K562 (cell line): ENCODE data around the gene LYST. TPM values are rescaled to one million over a fixed set of nuclear protein-coding genes. Genes with fewer than 3 reads are reported as not detected.

Experiments used
- ATAC-seq: fragments of 200-7000 bp; cut with Tn5 transposase; 3 replicates; pipeline ENCODE4 v1.9.1; 2020; ENCODE audit warnings: moderate library complexity
- BruUV-seq: library from RNA; stranded (reverse); fragments of 400-500 nt; replicated peaks from 2 replicates; lab custom pipeline; 2021; lab: Mats Ljungman, UMichigan
- CTCF ChIA-PET: fragments of 300-600 bp; formaldehyde crosslinking; extraction: SDS; loops from one replicate; lab custom pipeline; 2021; ENCODE audit warnings: low intra/inter-chr PET ratio; lab: Yijun Ruan, JAX
- POLR2A ChIA-PET: fragments of 300-600, 350-650 bp; sonication (Branson Sonifier 250); formaldehyde crosslinking; extraction: SDS; loops from one replicate; lab custom pipeline; 2021; ENCODE audit warnings: antibody characterized with exemption, inconsistent platforms; lab: Yijun Ruan, JAX
- DNase-seq, 4 experiments: peaks; one replicate each; pipeline versions ENCODE4 v3.0.0 to v3.0.0-alpha.2; 2011 to 2018; ENCODE audit warnings: low spot score in 3 of 4, mixed read lengths in 3 of 4; ENCODE audit errors: extremely low read depth in 1 of 4
- FAIRE-seq: peaks from 2 replicates; lab custom pipeline; 2011; peaks lifted over from hg19 to GRCh38; lab: Jason Lieb, UNC
- H2AFZ ChIP-seq: 2 replicates; pipeline ENCODE4 v1.6.0; 2011; ENCODE audit warnings: low read depth, low read length, control low read depth, inconsistent platforms
- H3K27ac ChIP-seq: fragments of 200-600 bp; 3 replicates; pipeline ENCODE4 v1.8.0; 2011; ENCODE audit warnings: low read depth, mild to moderate bottlenecking, control low read depth, inconsistent platforms, low read length, moderate library complexity, mixed read lengths; ENCODE audit errors: extremely low read depth
- H3K27me3 ChIP-seq, 2 experiments: fragments of 300-600 bp in 1 of 2; 2 replicates in 1 of 2; 3 replicates in 1 of 2; pipeline versions ENCODE4 v1.6.0 to v1.8.0; 2011; ENCODE audit warnings: inconsistent platforms in 2 of 2, low read length in 2 of 2, mild to moderate bottlenecking in 1 of 2, mixed read lengths in 1 of 2, moderate library complexity in 1 of 2; ENCODE audit not compliant: control insufficient read depth in 2 of 2, insufficient read depth in 2 of 2
- H3K36me3 ChIP-seq: fragments of 300-600 bp; 3 replicates; pipeline ENCODE4 v1.8.0; 2011; ENCODE audit warnings: mild to moderate bottlenecking, low read length, inconsistent platforms; ENCODE audit not compliant: control insufficient read depth, insufficient read depth
- H3K4me1 ChIP-seq, 2 experiments: fragments of 200-600 bp in 1 of 2; replicated peaks in 1 of 2; 2 replicates in 1 of 2; 3 replicates in 1 of 2; pipeline versions ENCODE4 v1.5.1 to v1.8.0; 2011; ENCODE audit warnings: inconsistent platforms in 2 of 2, low read length in 2 of 2, mild to moderate bottlenecking in 1 of 2, mixed read lengths in 1 of 2, moderate library complexity in 1 of 2; ENCODE audit not compliant: control insufficient read depth in 2 of 2, insufficient read depth in 2 of 2
- H3K4me2 ChIP-seq: 2 replicates; pipeline ENCODE4 v1.6.1; 2011; ENCODE audit warnings: low read length, control low read depth, inconsistent platforms, mixed read lengths; ENCODE audit not compliant: insufficient read depth
- H3K4me3 ChIP-seq: fragments of 200-600 bp; sonication (generic), shearing (Covaris generic); 2 replicates; pipeline ENCODE4 v1.5.1; 2016; ENCODE audit warnings: control low read depth, inconsistent platforms
- H3K79me2 ChIP-seq: fragments of 200-600 bp; 3 replicates; pipeline ENCODE4 v1.8.0; 2011; ENCODE audit warnings: low read length, inconsistent platforms; ENCODE audit not compliant: control insufficient read depth, insufficient read depth
- H3K9ac ChIP-seq, 2 experiments: 2 replicates each; pipeline versions ENCODE4 v1.6.0 to v1.6.1; 2011; ENCODE audit warnings: low read depth in 2 of 2, low read length in 2 of 2, control low read depth in 1 of 2, inconsistent platforms in 1 of 2, mild to moderate bottlenecking in 1 of 2, mixed read lengths in 1 of 2; ENCODE audit not compliant: insufficient read depth in 1 of 2
- H3K9me1 ChIP-seq: one replicate; pipeline ENCODE4 v1.6.0; 2011; ENCODE audit warnings: inconsistent platforms, mild to moderate bottlenecking, low read length, moderate library complexity; ENCODE audit not compliant: control insufficient read depth, insufficient read depth
- H3K9me3 ChIP-seq: replicated peaks from 2 replicates; pipeline ENCODE4 v1.5.1; 2011; ENCODE audit warnings: low read depth, low read length, inconsistent platforms; ENCODE audit not compliant: control insufficient read depth, insufficient read depth
- H4K20me1 ChIP-seq: replicated peaks from 2 replicates; pipeline ENCODE4 v1.6.1; 2011; ENCODE audit warnings: low read length, inconsistent platforms, mixed read lengths; ENCODE audit not compliant: control insufficient read depth, insufficient read depth
- FOSL1 ChIP-seq: fragments of 200-800 bp; sonication (Bioruptor generic); conservative IDR thresholded peaks from 2 replicates; pipeline ENCODE4 v1.6.1; 2016; ENCODE audit warnings: missing genetic modification characterization, missing compliant biosample characterization
- HEY1 ChIP-seq: fragments of 250-450 bp; sonication (Bioruptor Pico); IDR thresholded peaks from 2 replicates; pipeline ENCODE4 v1.5.0; 2020; ENCODE audit warnings: mild to moderate bottlenecking, moderate library complexity, borderline replicate concordance
- MEF2D ChIP-seq: conservative IDR thresholded peaks from 2 replicates; pipeline ENCODE4 v1.6.1; 2016; ENCODE audit warnings: low read depth, missing genetic modification characterization, missing compliant biosample characterization
- NR3C1 ChIP-seq: sonication (generic); formaldehyde crosslinking; IDR thresholded peaks from 2 replicates; pipeline ENCODE4 v1.8.1; 2022; ENCODE audit warnings: missing genetic modification reagents
- RBM17 ChIP-seq: fragments of 200-400 bp; formaldehyde crosslinking; IDR thresholded peaks from 2 replicates; pipeline ENCODE4 v1.6.1; 2017; ENCODE audit warnings: low read depth, mild to moderate bottlenecking, low read length, borderline replicate concordance
- RFX7 ChIP-seq: fragments of 250-450 bp; sonication (Bioruptor Pico); IDR thresholded peaks from 2 replicates; pipeline ENCODE4 v1.5.1; 2021; ENCODE audit warnings: mild to moderate bottlenecking
- SMARCE1 ChIP-seq: fragments of 450-650 bp; IDR thresholded peaks from 2 replicates; pipeline ENCODE4 v1.7.1; 2016; ENCODE audit warnings: mild to moderate bottlenecking
- SOX6 ChIP-seq: fragments of 450-650 bp; IDR thresholded peaks from 2 replicates; pipeline ENCODE4 v1.6.1; 2014; ENCODE audit warnings: mild to moderate bottlenecking
- YY1 ChIP-seq, 3 experiments: IDR thresholded peaks; 2 replicates each; pipeline ENCODE4 v1.6.1; 2011; ENCODE audit warnings: low read length in 2 of 3, mild to moderate bottlenecking in 2 of 3, moderate library complexity in 2 of 3, borderline replicate concordance in 1 of 3, control low read depth in 1 of 3, low read depth in 1 of 3; ENCODE audit not compliant: insufficient read depth in 3 of 3, insufficient replicate concordance in 2 of 3, control insufficient read depth in 1 of 3, insufficient read length in 1 of 3; ENCODE audit errors: extremely low read depth in 1 of 3
- ZNF324 ChIP-seq: fragments of 250-450 bp; sonication (Bioruptor Pico); IDR thresholded peaks from 2 replicates; pipeline ENCODE4 v1.4.0; 2020; ENCODE audit warnings: mild to moderate bottlenecking
- WGBS: fragments of 100-300 bp; shearing (Covaris generic); methylation state at CpG from one replicate; pipeline ENCODE4 v1.1.6; 2016; ENCODE audit warnings: low coverage, mixed read lengths; ENCODE audit not compliant: insufficient coverage; ENCODE audit errors: missing lambda C conversion rate; 5-methylcytosine and 5-hydroxymethylcytosine counted together
- in situ Hi-C: fragments of 300-500 bp; cut with MboI; formaldehyde crosslinking; loops from 4 replicates; pipeline ENCODE4 v1.15.0; 2018; ENCODE audit warnings: inconsistent platforms, mixed read lengths
- intact Hi-C: fragments of 100-400 bp; cut with micrococcal nuclease; formaldehyde crosslinking; loops from 2 replicates; pipeline ENCODE4 v1.14.2; 2022
- polyA plus RNA-seq, 8 experiments: library from polyadenylated mRNA; depleted of rRNA in 4 of 8; stranded (reverse) in 5 of 8; unstranded in 3 of 8; fragments of >200 nt; fragmentation: Nextera tagmentation in 2 of 8; fragmentation: Illumina TruSeq in 1 of 8; extraction: Ambion mirVana in 2 of 8; extraction: Trizol in 1 of 8; gene quantifications; 2 replicates each; pipeline versions ENCODE4 v1.2.1 to v1.2.3, GENCODE V29; 2011 to 2014; ENCODE audit warnings: inconsistent platforms in 1 of 8, missing spikeins in 1 of 8
- total RNA-seq, 7 experiments: library from RNA; depleted of rRNA in 6 of 7; stranded (reverse); fragments of >200 nt in 6 of 7; fragmentation: Illumina TruSeq in 2 of 7; extraction: Trizol in 2 of 7; gene quantifications; 2 replicates each; pipeline versions ENCODE4 v1.2.1 to v1.2.3, GENCODE V29; 2011 to 2021; ENCODE audit warnings: low replicate concordance in 1 of 7
- TF ChIP-seq, protein P1 (sequence below), 2 experiments: fragments of 450-650 bp in 1 of 2; IDR thresholded peaks; 2 replicates each; pipeline ENCODE4 v1.6.1; 2011 to 2017; ENCODE audit warnings: low read depth in 2 of 2, antibody characterized with exemption in 1 of 2, borderline replicate concordance in 1 of 2, low read length in 1 of 2, mild to moderate bottlenecking in 1 of 2, mixed read lengths in 1 of 2; ENCODE audit not compliant: control insufficient read depth in 1 of 2

LYST gene
- total and polyA plus RNA-seq, 9 of the 15 experiments (the other 6 are each of a cell fraction or from before 2014, with no cell fraction given) = 0.73 to 2.4 (median 1.4) TPM

DNA sequence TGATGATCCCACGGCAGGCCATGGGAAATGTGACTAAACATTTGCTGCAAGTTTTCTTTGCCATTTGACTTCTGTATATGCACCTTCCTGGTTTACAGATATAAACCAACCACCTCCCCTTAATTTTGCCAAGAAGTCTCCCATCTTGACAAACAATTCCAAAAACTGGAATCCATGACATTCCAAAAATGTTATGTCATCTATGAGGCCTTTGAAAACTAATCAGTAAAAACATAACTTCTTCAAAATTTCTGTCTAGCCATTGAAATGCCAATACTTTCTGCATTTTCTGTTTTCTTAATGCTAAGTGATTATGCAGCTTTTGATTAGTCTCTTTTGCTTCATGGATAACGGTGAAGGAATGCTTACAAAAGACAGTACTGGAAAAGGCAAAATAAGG lies 84.1 kb downstream of the LYST start:
- WGBS = 20% methylated on average over 2 of the region's 2 CpGs

More for the DNA sequence above, 84.1 kb downstream of the LYST start:
- ChIA-PET CTCF (interaction anchor here (1.1 to 2.3 kb wide), 4 partner anchors 269 to 689 kb away, joined by 3 to 15 read pairs (median 8); no protein-coding TSS in a partner anchor), POLR2A (no interaction called here)
- Histone ChIP-seq H3K4me1 (no peaks in the 10 kb centered on the region), H3K4me3 (no peak overlapping the region), H3K9me1 (no peaks in the 10 kb centered on the region), H3K36me3 (no peaks in the 10 kb centered on the region), H3K9me3 (no peaks in the 10 kb centered on the region), H3K27me3 (peaks cover 0 to 4% of the 10 kb centered on the region in 2 experiments; a peak in 1 of 5 replicates), H3K27ac (no peak overlapping the region), H3K79me2 (no peaks in the 10 kb centered on the region), H2AFZ (no peak overlapping the region), H3K4me2 (no peak overlapping the region), H4K20me1 (no peaks in the 10 kb centered on the region), H3K9ac (no peak overlapping the region)
- FAIRE-seq = no peak
- in situ Hi-C loops = no loop called here
- no peak for TF ChIP-seq YY1 (IDR thresholded peaks at IDR 0.05; ENCODE audit: borderline replicate concordance in 1 of 3, control insufficient read depth in 1 of 3, extremely low read depth in 1 of 3, insufficient read depth in 3 of 3, insufficient read length in 1 of 3, insufficient replicate concordance in 2 of 3, low read depth in 1 of 3, low read length in 2 of 3)
- no peak for TF ChIP-seq SMARCE1
- TF ChIP-seq FOSL1 (tag) = no peak
- TF ChIP-seq HEY1 = no peak
- TF ChIP-seq MEF2D = no peak
- no peak for TF ChIP-seq RFX7 (CRISPR knock-in tag)
- TF ChIP-seq SOX6 = no peak
- TF ChIP-seq, protein P1, sequence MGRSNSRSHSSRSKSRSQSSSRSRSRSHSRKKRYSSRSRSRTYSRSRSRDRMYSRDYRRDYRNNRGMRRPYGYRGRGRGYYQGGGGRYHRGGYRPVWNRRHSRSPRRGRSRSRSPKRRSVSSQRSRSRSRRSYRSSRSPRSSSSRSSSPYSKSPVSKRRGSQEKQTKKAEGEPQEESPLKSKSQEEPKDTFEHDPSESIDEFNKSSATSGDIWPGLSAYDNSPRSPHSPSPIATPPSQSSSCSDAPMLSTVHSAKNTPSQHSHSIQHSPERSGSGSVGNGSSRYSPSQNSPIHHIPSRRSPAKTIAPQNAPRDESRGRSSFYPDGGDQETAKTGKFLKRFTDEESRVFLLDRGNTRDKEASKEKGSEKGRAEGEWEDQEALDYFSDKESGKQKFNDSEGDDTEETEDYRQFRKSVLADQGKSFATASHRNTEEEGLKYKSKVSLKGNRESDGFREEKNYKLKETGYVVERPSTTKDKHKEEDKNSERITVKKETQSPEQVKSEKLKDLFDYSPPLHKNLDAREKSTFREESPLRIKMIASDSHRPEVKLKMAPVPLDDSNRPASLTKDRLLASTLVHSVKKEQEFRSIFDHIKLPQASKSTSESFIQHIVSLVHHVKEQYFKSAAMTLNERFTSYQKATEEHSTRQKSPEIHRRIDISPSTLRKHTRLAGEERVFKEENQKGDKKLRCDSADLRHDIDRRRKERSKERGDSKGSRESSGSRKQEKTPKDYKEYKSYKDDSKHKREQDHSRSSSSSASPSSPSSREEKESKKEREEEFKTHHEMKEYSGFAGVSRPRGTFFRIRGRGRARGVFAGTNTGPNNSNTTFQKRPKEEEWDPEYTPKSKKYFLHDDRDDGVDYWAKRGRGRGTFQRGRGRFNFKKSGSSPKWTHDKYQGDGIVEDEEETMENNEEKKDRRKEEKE (IDR thresholded peaks at IDR 0.05; ENCODE audit: borderline replicate concordance in 1 of 2, control insufficient read depth in 1 of 2, low read depth in 2 of 2, low read length in 1 of 2) = no peak
- no peak for TF ChIP-seq NR3C1 (CRISPR knock-in tag)
- no peak for TF ChIP-seq RBM17
- TF ChIP-seq ZNF324 (CRISPR knock-in tag) = no peak
- intact Hi-C loops = loop anchor here (2.0 to 5.0 kb wide), 2 partner anchors 190 to 690 kb away; no protein-coding TSS in a partner anchor
- DNase-seq = no peak
- BruUV-seq = no TSS peak
- no peak for ATAC-seq
